ENCODE results near the gene APRT. TPM values are rescaled to one million over a fixed set of nuclear protein-coding genes. Genes with fewer than 3 reads are reported as not detected.

APRT gene
- total RNA-seq, 1 donor from 2014 or later, result 116 TPM

- no peaks in the 10 kb centered on the region for H3K27me3 Mint-ChIP-seq (ENCODE audit: low read depth)
- DNase-seq (ENCODE audit: low read depth, low spot score), result no peak
- peak overlapping the region; percentile 35 for H3K27ac Mint-ChIP-seq (ENCODE audit: unreplicated experiment)
- H3K4me1 Mint-ChIP-seq, result no peaks in the 10 kb centered on the region
- H3K4me3 Mint-ChIP-seq, result no peak overlapping the region
- H3K36me3 Mint-ChIP-seq (ENCODE audit: low read depth), result no peaks in the 10 kb centered on the region
- H3K9me3 Mint-ChIP-seq, result no peaks in the 10 kb centered on the region
- TF ChIP-seq, protein P1, sequence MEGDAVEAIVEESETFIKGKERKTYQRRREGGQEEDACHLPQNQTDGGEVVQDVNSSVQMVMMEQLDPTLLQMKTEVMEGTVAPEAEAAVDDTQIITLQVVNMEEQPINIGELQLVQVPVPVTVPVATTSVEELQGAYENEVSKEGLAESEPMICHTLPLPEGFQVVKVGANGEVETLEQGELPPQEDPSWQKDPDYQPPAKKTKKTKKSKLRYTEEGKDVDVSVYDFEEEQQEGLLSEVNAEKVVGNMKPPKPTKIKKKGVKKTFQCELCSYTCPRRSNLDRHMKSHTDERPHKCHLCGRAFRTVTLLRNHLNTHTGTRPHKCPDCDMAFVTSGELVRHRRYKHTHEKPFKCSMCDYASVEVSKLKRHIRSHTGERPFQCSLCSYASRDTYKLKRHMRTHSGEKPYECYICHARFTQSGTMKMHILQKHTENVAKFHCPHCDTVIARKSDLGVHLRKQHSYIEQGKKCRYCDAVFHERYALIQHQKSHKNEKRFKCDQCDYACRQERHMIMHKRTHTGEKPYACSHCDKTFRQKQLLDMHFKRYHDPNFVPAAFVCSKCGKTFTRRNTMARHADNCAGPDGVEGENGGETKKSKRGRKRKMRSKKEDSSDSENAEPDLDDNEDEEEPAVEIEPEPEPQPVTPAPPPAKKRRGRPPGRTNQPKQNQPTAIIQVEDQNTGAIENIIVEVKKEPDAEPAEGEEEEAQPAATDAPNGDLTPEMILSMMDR (conservative IDR thresholded peaks at IDR 0.05), result no peak
Observed at GRCh38 chr16:88841521-88842307, 30.0 kb upstream of the APRT start.

DNA sequence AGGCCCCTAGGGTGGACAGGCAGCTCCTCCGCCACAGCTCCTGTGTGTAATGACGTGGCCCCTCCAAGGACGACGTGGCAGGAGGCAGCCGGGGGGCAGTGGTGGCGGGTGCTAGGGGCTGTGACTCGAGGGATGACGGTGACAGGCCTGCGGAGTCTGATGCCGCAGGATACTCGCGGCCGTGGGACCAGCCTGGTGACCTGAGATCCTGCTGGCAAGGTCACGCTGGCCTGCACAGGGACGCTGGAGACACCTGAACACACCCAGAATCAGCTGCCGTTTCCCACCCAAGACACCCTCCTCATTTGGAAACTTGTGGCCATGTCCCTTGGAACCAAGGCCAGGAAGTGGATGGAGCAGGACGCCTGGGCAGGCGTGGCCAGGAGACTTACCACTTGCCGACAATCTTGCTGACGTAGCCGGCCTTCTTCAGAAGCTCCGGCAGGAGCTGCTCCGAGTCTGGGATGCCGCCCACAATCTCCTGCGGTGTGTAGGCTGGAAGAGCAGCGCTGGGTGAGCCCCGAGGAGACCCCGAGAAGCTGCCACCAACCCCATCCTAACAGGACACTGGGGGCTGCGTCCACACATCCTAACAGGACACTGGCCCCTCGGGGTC lies 29.0 kb upstream of the APRT start:
- no peaks in the 10 kb centered on the region for H3K27me3 Mint-ChIP-seq (ENCODE audit: low read depth)
- no peaks in the 10 kb centered on the region for H3K36me3 Mint-ChIP-seq (ENCODE audit: low read depth)
- TF ChIP-seq, protein P1 (conservative IDR thresholded peaks at IDR 0.05), result no peak
- H3K4me1 Mint-ChIP-seq, result no peaks in the 10 kb centered on the region
- no peaks in the 10 kb centered on the region for H3K9me3 Mint-ChIP-seq
- H3K27ac Mint-ChIP-seq (ENCODE audit: unreplicated experiment), result no peak overlapping the region
- DNase-seq (ENCODE audit: low read depth, low spot score), result no peak
- H3K4me3 Mint-ChIP-seq, result no peak overlapping the region

- H3K27me3 Mint-ChIP-seq (ENCODE audit: low read depth), result no peaks in the 10 kb centered on the region
- TF ChIP-seq, protein P1 (conservative IDR thresholded peaks at IDR 0.05), result no peak
- DNase-seq (ENCODE audit: low read depth, low spot score), result no peak
- no peaks in the 10 kb centered on the region for H3K36me3 Mint-ChIP-seq (ENCODE audit: low read depth)
- H3K27ac Mint-ChIP-seq (ENCODE audit: unreplicated experiment), result no peak overlapping the region
- no peaks in the 10 kb centered on the region for H3K4me1 Mint-ChIP-seq
- H3K4me3 Mint-ChIP-seq, result no peak overlapping the region
- no peaks in the 10 kb centered on the region for H3K9me3 Mint-ChIP-seq
Observed at GRCh38 chr16:88839745-88840599, 28.2 kb upstream of the APRT start.

DNA sequence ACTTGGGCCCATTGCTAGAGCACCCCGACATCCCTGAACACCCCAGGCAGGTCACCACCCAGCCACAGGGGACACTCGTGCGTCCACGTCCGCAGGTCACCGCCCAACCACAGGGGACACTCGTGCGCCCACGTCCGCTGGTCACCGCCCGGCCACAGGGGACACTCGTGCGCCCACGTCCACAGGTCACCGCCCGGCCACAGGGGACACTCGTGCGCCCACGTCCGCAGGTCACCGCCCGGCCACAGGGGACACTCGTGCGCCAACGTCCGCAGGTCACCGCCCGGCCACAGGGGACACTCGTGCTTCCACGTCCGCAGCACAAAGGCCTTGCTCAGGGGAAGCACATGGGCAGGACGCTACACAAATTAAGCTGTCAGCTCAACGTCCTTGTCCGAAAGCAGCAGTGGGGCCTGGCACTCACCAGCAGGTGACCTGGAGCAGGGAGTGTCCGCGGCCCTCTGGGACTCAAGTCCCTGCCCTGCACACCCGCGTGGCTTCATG lies 27.4 kb upstream of the APRT start:
- TF ChIP-seq, protein P1 (conservative IDR thresholded peaks at IDR 0.05), result no peak
- no peaks in the 10 kb centered on the region for H3K27me3 Mint-ChIP-seq (ENCODE audit: low read depth)
- H3K9me3 Mint-ChIP-seq, result no peaks in the 10 kb centered on the region
- H3K27ac Mint-ChIP-seq (ENCODE audit: unreplicated experiment), result no peak overlapping the region
- H3K4me1 Mint-ChIP-seq, result no peaks in the 10 kb centered on the region
- H3K4me3 Mint-ChIP-seq, result no peak overlapping the region
- no peaks in the 10 kb centered on the region for H3K36me3 Mint-ChIP-seq (ENCODE audit: low read depth)
- DNase-seq (ENCODE audit: low read depth, low spot score), result no peak

- Mint-ChIP-seq H3K36me3 (ENCODE audit: low read depth) (no peaks in the 10 kb centered on the region), H3K27ac (ENCODE audit: unreplicated experiment) (no peak overlapping the region), H3K4me1 (no peaks in the 10 kb centered on the region), H3K27me3 (ENCODE audit: low read depth) (no peaks in the 10 kb centered on the region), H3K9me3 (no peaks in the 10 kb centered on the region), H3K4me3 (no peak overlapping the region)
- TF ChIP-seq, protein P1 (conservative IDR thresholded peaks at IDR 0.05), result no peak
- no peak for DNase-seq (ENCODE audit: low read depth, low spot score)
Observed at GRCh38 chr16:88838566-88838965, 26.8 kb upstream of the APRT start.

Measured in neural crest cell (in vitro differentiated cells).